Chondrocyte (in vitro differentiated cells): ENCODE data around the gene CACNA1C. TPM values are rescaled to one million over a fixed set of nuclear protein-coding genes. Genes with fewer than 3 reads are reported as not detected.

Experiments used
- DNase-seq: peaks from one replicate; pipeline ENCODE4 v3.0.0; 2021; ENCODE audit warnings: mixed read lengths, low spot score
- H3K27ac Mint-ChIP-seq: one replicate; pipeline ENCODE4 v1.8.0; 2021; ENCODE audit warnings: mild to moderate bottlenecking, moderate library complexity, mixed read lengths; ENCODE audit not compliant: unreplicated experiment
- H3K27me3 Mint-ChIP-seq: 2 replicates; pipeline ENCODE4 v1.8.0; 2021; ENCODE audit warnings: low read depth, mixed read lengths
- H3K36me3 Mint-ChIP-seq: 2 replicates; pipeline ENCODE4 v1.8.0; 2021; ENCODE audit warnings: low read depth, mixed read lengths
- H3K4me1 Mint-ChIP-seq: 2 replicates; pipeline ENCODE4 v1.8.0; 2021; ENCODE audit warnings: low read depth, mild to moderate bottlenecking, mixed read lengths
- H3K4me3 Mint-ChIP-seq: one replicate; pipeline ENCODE4 v1.8.0; 2021; ENCODE audit warnings: mild to moderate bottlenecking, moderate library complexity, mixed read lengths; ENCODE audit not compliant: unreplicated experiment
- H3K9me3 Mint-ChIP-seq: 2 replicates; pipeline ENCODE4 v1.8.0; 2021; ENCODE audit warnings: low read depth, mixed read lengths
- total RNA-seq: library from RNA; stranded (reverse); gene quantifications from 3 replicates; pipeline ENCODE4 v1.2.1, GENCODE V29; 2021
- TF ChIP-seq, protein P1 (sequence below): fragments of 200-600 bp; sonication (generic); IDR thresholded peaks from 2 replicates; pipeline ENCODE4 v1.5.0; 2021; ENCODE audit warnings: antibody characterized with exemption, mild to moderate bottlenecking, moderate library complexity

The CACNA1C gene
- total RNA-seq, 1 donor from 2014 or later: 27.0 TPM

GRCh38 chr12:2418579-2418978 lies 365.8 kb downstream of the CACNA1C start:
- Mint-ChIP-seq H3K4me3 (no peak overlapping the region), H3K27me3 (no peaks in the 10 kb centered on the region), H3K9me3 (no peaks in the 10 kb centered on the region), H3K36me3 (peaks cover 5% of the 10 kb centered on the region), H3K4me1 (peaks cover 20% of the 10 kb centered on the region), H3K27ac (no peak overlapping the region)
- TF ChIP-seq, protein P1, sequence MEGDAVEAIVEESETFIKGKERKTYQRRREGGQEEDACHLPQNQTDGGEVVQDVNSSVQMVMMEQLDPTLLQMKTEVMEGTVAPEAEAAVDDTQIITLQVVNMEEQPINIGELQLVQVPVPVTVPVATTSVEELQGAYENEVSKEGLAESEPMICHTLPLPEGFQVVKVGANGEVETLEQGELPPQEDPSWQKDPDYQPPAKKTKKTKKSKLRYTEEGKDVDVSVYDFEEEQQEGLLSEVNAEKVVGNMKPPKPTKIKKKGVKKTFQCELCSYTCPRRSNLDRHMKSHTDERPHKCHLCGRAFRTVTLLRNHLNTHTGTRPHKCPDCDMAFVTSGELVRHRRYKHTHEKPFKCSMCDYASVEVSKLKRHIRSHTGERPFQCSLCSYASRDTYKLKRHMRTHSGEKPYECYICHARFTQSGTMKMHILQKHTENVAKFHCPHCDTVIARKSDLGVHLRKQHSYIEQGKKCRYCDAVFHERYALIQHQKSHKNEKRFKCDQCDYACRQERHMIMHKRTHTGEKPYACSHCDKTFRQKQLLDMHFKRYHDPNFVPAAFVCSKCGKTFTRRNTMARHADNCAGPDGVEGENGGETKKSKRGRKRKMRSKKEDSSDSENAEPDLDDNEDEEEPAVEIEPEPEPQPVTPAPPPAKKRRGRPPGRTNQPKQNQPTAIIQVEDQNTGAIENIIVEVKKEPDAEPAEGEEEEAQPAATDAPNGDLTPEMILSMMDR: no peak
- no peak for DNase-seq

DNA sequence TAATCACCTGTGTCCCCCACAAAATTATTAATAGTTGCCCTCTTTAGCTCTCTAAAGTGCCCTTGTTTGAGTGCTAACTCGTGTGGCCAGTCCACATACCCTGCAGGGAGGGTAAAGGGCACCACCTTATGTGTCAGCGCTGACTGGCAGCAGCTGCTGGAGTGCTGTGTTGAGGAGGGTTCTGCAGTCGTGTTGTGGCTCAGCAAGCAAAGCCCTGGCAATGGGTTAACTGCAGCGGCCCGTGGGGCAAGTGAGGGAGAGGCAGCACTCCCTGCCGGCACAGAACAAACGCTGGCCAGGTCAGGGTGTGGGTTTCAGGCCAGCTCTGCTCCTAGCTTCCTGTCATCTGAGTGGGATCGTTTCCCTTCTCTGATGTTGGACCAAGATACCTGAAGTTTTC lies 369.8 kb downstream of the CACNA1C start:
- DNase-seq: no peak
- H3K9me3 Mint-ChIP-seq: peaks cover 12% of the 10 kb centered on the region
- H3K4me3 Mint-ChIP-seq: no peak overlapping the region
- peaks cover 9% of the 10 kb centered on the region for H3K36me3 Mint-ChIP-seq
- H3K4me1 Mint-ChIP-seq: no peaks in the 10 kb centered on the region
- TF ChIP-seq, protein P1: no peak
- H3K27ac Mint-ChIP-seq: no peak overlapping the region
- H3K27me3 Mint-ChIP-seq: no peaks in the 10 kb centered on the region

DNA sequence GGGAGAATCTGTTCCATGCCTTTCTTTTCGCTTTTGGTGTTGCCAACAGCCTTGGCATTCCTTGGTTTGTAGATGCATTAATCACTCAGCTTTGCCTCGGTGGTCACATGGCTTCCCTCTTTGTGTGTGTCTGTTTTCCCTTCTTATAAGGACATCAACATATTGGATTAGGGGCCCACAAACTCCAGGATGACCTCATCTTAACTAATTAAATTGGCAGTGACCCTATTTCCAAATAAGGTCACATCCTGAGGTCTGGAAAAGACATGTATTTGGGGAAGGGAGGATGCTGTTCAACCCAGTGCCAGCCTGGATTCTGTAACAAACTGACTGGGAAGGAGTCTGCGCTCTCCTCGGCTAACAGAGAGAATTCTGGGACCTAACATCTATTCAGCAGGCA lies 376.2 kb downstream of the CACNA1C start:
- Mint-ChIP-seq H3K4me3 (no peak overlapping the region), H3K27me3 (no peaks in the 10 kb centered on the region), H3K27ac (no peak overlapping the region), H3K9me3 (peaks cover 18% of the 10 kb centered on the region), H3K4me1 (no peaks in the 10 kb centered on the region), H3K36me3 (peaks cover 10% of the 10 kb centered on the region)
- TF ChIP-seq, protein P1: no peak
- no peak for DNase-seq

- Mint-ChIP-seq H3K36me3 (peaks cover 10% of the 10 kb centered on the region), H3K9me3 (peaks cover 10% of the 10 kb centered on the region), H3K27me3 (no peaks in the 10 kb centered on the region), H3K4me3 (no peak overlapping the region), H3K27ac (no peak overlapping the region), H3K4me1 (no peaks in the 10 kb centered on the region)
- TF ChIP-seq, protein P1: no peak
- DNase-seq: no peak
Observed at GRCh38 chr12:2431810-2432209, 379.0 kb downstream of the CACNA1C start.

- TF ChIP-seq, protein P1: no peak
- H3K4me1 Mint-ChIP-seq: no peaks in the 10 kb centered on the region
- peaks cover 9% of the 10 kb centered on the region for H3K9me3 Mint-ChIP-seq
- H3K36me3 Mint-ChIP-seq: peaks cover 12% of the 10 kb centered on the region
- H3K4me3 Mint-ChIP-seq: no peak overlapping the region
- no peaks in the 10 kb centered on the region for H3K27me3 Mint-ChIP-seq
- no peak for DNase-seq
- H3K27ac Mint-ChIP-seq: no peak overlapping the region
Observed at GRCh38 chr12:2432856-2433255, 380.1 kb downstream of the CACNA1C start.
